HG02798 (cell line): Measurements from ENCODE around the gene WDR72.

Source experiments
- ATAC-seq: cut with Tn5 transposase; IDR thresholded peaks from one replicate; pipeline ENCODE4 v1.9.1; 2021; ENCODE audit warnings: mild to moderate bottlenecking; ENCODE audit not compliant: unreplicated experiment, poor library complexity

Gene WDR72

DNA sequence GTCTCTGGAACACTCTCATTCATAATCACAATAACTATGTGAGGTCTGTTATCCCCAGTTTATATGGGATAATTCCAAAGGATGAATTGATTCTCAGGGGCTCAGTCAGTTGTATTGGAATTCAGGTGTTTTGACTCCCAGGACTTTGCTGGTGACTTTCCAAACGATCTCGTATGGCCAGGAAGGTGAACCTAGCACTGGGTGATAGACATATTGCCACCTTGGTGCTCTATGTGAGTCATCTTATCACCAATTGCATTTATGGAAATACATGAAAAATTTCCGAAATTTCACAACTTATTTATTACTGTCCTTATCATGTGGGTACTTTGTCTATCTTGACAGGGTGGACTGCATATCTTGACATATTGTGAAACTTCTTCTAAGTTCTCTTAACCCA, 287.3 kb downstream of the WDR72 start:
- no peak for ATAC-seq

DNA sequence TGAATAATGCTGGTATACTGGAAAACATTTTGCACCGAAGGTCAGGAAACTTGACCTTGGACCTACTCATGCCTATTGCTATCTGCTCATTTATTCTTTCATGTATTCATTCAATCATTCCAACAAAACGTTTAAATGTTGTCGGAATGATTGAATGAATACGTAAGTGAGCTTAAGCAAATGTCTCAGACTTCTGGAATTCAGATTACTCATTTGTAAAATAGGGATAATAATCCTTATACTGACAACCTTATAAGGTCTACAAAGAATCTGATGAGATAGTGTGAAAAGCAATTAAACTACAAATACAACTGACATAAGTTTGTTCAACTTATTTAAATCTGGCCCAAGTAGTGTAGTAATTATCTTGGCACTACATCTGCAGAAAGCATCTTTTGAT, 288.7 kb downstream of the WDR72 start:
- no peak for ATAC-seq

DNA sequence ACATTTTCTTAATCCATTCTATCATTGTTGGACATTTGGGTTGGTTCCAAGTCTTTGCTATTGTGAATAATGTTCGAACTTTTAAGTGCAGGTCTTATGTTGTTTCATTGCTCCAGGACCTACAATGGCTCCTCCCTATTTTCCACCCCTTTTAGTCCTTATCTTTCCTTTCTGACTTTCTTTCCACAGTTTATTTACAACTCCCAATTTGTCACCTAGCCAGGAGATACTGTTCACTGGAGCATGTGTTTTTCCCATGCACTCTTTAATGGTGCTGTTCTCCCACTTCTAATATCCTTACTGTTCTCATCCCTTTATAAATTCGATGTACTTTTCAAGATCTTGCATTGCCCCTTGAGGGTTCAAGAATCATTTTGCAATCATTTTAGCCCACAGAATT, 290.0 kb downstream of the WDR72 start:
- ATAC-seq = no peak
